Uterus (tissue), 4 donors: ENCODE measurements around the gene NAV2. TPM values are rescaled to one million over a fixed set of nuclear protein-coding genes. Genes with fewer than 3 reads are reported as not detected.
A peak's percentile ranks its signal among the peaks of the same experiment; 100 is the strongest.

Experiments
- DNase-seq, 2 donors: peaks; one replicate each; pipeline ENCODE4 v3.0.0-alpha.2; 2019 to 2020
- H3K27ac ChIP-seq, 2 donors: fragments of 200-600 bp; sonication (generic); 1 replicate in 1 of 2; 2 replicates in 1 of 2; pipeline ENCODE4 v1.5.1; 2016 to 2018
- H3K27me3 ChIP-seq, 2 donors: fragments of 200-600 bp; sonication (generic); one replicate each; pipeline ENCODE4 v1.5.1; 2018 to 2019; ENCODE audit warnings: control low read depth in 1 of 2
- H3K36me3 ChIP-seq, 2 donors: fragments of 200-600 bp; sonication (generic); one replicate each; pipeline ENCODE4 v1.5.1; 2019; ENCODE audit warnings: control low read depth in 1 of 2
- H3K4me1 ChIP-seq, 2 donors: fragments of 200-600 bp; sonication (generic); one replicate each; pipeline ENCODE4 v1.5.1; 2018 to 2019; ENCODE audit warnings: control low read depth in 1 of 2
- H3K4me3 ChIP-seq, 2 donors: fragments of 200-600 bp; sonication (generic); 1 replicate in 1 of 2; 2 replicates in 1 of 2; pipeline ENCODE4 v1.5.1; 2018 to 2019; ENCODE audit warnings: mild to moderate bottlenecking in 1 of 2
- H3K9me3 ChIP-seq, 2 donors: fragments of 200-600 bp; sonication (generic); one replicate each; pipeline ENCODE4 v1.5.1; 2019; ENCODE audit warnings: control low read depth in 1 of 2
- CTCF ChIP-seq, 4 experiments: fragments of 200-600 bp in 2 of 4; fragments of 450-650 bp in 2 of 4; sonication (generic) in 2 of 4; IDR thresholded peaks; one replicate each; pipeline ENCODE4 v1.5.1; 2016 to 2019; ENCODE audit warnings: antibody characterized with exemption in 4 of 4, mild to moderate bottlenecking in 2 of 4, moderate library complexity in 1 of 4
- POLR2A ChIP-seq, 2 donors: fragments of 450-650 bp; IDR thresholded peaks; one replicate each; pipeline ENCODE4 v1.6.1; 2016; ENCODE audit warnings: antibody characterized with exemption in 2 of 2, mild to moderate bottlenecking in 1 of 2, moderate library complexity in 1 of 2
- intact Hi-C: fragments of 100-400 bp; cut with DNase I; formaldehyde crosslinking; loops from one replicate; pipeline ENCODE4 v1.15.1; 2023; ENCODE audit warnings: low total_unique reads
- total RNA-seq, 4 donors: library from RNA; depleted of rRNA in 3 of 4; stranded (reverse); fragments of >200 nt in 3 of 4; gene quantifications; one replicate each; pipeline versions ENCODE4 v1.1.0 to v1.2.4, GENCODE V29; 2014 to 2023
- donor health status: DM: yes; HTN: yes; CAD: no.

Gene NAV2
- total RNA-seq, 4 donors from 2014 or later = 2.6 to 31.6 (median 5.7) TPM

- Histone ChIP-seq H3K27ac (no peak overlapping the region), H3K4me3 (no peak overlapping the region), H3K27me3 (no peaks in the 10 kb centered on the region), H3K9me3 (no peaks in the 10 kb centered on the region), H3K36me3 (no peaks in the 10 kb centered on the region), H3K4me1 (no peaks in the 10 kb centered on the region)
- intact Hi-C loops = no loop called here
- DNase-seq = no peak
- TF ChIP-seq CTCF (IDR thresholded peaks at IDR 0.05) (peak; percentile 35 to 55 (median 46)), POLR2A (IDR thresholded peaks at IDR 0.05) (no peak)
Measured at GRCh38 chr11:19938169-19938856, 225.7 kb downstream of the NAV2 start.

GRCh38 chr11:19938866-19939265 is 226.2 kb downstream of the NAV2 start:
- no peak overlapping the region for H3K27ac ChIP-seq
- no peaks in the 10 kb centered on the region for H3K9me3 ChIP-seq
- H3K27me3 ChIP-seq = no peaks in the 10 kb centered on the region
- intact Hi-C loops = no loop called here
- no peak for DNase-seq
- H3K36me3 ChIP-seq = no peaks in the 10 kb centered on the region
- no peaks in the 10 kb centered on the region for H3K4me1 ChIP-seq
- TF ChIP-seq CTCF (IDR thresholded peaks at IDR 0.05) = no peak
- no peak for TF ChIP-seq POLR2A (IDR thresholded peaks at IDR 0.05)
- H3K4me3 ChIP-seq = no peak overlapping the region

- Histone ChIP-seq H3K27me3 (no peaks in the 10 kb centered on the region), H3K9me3 (no peaks in the 10 kb centered on the region), H3K4me3 (no peak overlapping the region), H3K4me1 (no peaks in the 10 kb centered on the region), H3K36me3 (no peaks in the 10 kb centered on the region), H3K27ac (no peak overlapping the region)
- no peak for DNase-seq
- TF ChIP-seq POLR2A (IDR thresholded peaks at IDR 0.05) (no peak), CTCF (IDR thresholded peaks at IDR 0.05) (no peak)
- intact Hi-C loops = no loop called here
Measured at GRCh38 chr11:19939415-19939929, 226.8 kb downstream of the NAV2 start.

- TF ChIP-seq POLR2A (IDR thresholded peaks at IDR 0.05) = no peak
- no peak for TF ChIP-seq CTCF (IDR thresholded peaks at IDR 0.05)
- intact Hi-C loops = no loop called here
Measured at GRCh38 chr11:19940831-19941230, 228.2 kb downstream of the NAV2 start.

GRCh38 chr11:19946681-19947080 is 234.0 kb downstream of the NAV2 start:
- no peaks in the 10 kb centered on the region for H3K4me1 ChIP-seq
- no peak overlapping the region for H3K27ac ChIP-seq
- H3K27me3 ChIP-seq = no peaks in the 10 kb centered on the region
- TF ChIP-seq CTCF (IDR thresholded peaks at IDR 0.05) = no peak
- TF ChIP-seq POLR2A (IDR thresholded peaks at IDR 0.05) = no peak
- no peak overlapping the region for H3K4me3 ChIP-seq
- no peaks in the 10 kb centered on the region for H3K9me3 ChIP-seq
- no peak for DNase-seq
- H3K36me3 ChIP-seq = no peaks in the 10 kb centered on the region
- intact Hi-C loops = loop anchor here (5.0 kb wide), 1 partner anchor 186 kb away; no protein-coding TSS in a partner anchor

More at GRCh38 chr11:19940831-19941230, 228.2 kb downstream of the NAV2 start:
- H3K4me3 ChIP-seq = no peak overlapping the region
- H3K36me3 ChIP-seq = no peaks in the 10 kb centered on the region
- H3K27ac ChIP-seq = no peak overlapping the region
- H3K27me3 ChIP-seq = no peaks in the 10 kb centered on the region
- no peak for DNase-seq
- no peaks in the 10 kb centered on the region for H3K4me1 ChIP-seq
- H3K9me3 ChIP-seq = no peaks in the 10 kb centered on the region
